GM03348 (cell line): Measurements from ENCODE around the gene GLCE.
"Not testable (repeated sequence)": the region's sequence is repeated elsewhere in the genome, so short reads cannot be mapped to it uniquely, and the experiment has no call there.

Experiments used
- DNase-seq: peaks from one replicate; pipeline ENCODE4 v3.0.0; 2012; ENCODE audit warnings: low spot score

Gene GLCE

GRCh38 chr15:69135499-69135898 is 24.9 kb upstream of the GLCE start:
- DNase-seq, result no peak

DNA sequence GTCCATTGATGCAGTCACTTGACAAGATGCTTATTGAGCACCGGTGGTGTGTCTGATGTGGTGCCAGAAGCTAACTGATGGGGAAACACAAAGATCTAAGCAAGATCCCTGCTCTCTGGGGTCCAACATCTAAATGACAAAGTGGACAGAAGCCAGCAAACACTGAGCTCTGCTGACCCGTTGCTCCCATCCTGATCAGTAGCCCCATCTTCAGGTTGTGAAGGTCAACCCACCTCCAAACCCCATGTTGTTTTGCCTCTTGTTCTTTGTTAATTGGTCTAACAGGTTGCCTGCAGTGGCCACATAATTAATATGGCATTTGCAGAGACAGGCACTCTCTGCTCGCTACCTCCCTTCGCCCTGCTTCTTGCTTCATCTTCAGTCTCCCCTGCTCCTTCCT is 21.5 kb upstream of the GLCE start:
- DNase-seq, result no peak

DNA sequence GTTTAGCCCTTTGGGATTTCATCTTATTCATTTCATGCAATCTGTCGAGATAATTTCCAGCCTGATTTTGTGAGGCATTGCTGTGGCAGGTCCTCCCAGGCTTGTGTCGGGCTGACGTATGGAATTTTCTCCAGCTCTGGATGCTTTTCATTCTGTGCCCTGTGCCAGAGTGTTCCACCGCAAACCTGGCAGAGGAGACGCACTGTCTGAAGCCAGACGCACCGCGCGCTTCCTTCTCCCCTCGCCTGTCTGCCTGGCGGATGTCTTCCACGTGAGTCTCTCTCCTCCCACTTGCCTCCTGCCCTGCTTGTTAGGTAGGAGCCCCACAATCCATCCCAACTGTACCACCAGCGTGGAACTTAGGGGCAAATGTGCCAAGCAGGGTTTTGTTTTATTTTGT is 20.1 kb upstream of the GLCE start:
- no peak for DNase-seq

DNA sequence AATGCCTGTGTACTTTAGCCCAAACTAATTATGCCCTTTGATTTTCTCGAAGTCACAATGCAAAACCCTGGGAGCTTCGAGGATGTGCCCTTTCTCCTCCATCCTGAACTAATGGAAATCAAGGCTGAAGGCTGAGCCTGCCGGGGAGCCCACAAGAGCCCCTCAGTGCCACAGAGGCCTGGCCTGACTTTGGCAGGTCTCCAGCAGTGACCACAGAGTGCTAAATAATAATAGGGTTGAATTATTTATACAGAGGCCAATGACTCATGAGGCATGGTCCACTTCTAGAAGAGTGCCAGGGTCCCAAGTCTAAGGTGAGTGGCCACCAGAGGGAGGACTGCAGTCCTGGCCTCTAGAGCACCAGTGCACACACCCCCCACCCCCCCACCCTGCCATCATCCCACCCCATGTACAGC is 19.1 kb upstream of the GLCE start:
- DNase-seq, result no peak

- no peak for DNase-seq
Observed at GRCh38 chr15:69141833-69142232, 18.6 kb upstream of the GLCE start.

- DNase-seq, result no peak
Observed at GRCh38 chr15:69143756-69144436, 16.5 kb upstream of the GLCE start.

- no peak for DNase-seq
Observed at GRCh38 chr15:69144530-69144929, 15.9 kb upstream of the GLCE start.

DNA sequence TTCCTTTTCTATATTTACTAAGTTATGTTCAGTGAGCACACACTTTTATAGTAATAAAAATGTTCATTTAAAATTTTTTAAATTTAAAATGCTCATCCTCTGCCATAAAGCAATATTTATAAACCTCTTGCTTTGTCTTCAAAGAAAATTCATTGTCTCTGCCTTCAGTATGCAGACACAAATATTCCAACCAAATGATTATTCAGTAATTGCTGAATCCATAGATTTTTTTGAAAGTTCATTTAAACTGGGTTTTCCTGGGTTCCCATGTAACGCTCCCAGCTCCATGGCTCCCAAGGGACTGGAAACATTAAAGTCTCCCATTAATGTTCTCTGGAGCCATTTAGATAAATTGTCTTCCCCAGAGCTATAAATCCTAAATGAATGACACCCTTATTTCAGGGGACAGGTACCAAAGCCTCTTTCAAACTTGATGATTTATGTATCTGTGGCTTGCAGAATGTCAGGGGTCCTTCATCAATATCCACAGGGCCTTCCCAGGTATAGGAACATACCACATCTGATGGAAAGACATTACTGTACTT is 15.2 kb upstream of the GLCE start:
- DNase-seq, result no peak

DNA sequence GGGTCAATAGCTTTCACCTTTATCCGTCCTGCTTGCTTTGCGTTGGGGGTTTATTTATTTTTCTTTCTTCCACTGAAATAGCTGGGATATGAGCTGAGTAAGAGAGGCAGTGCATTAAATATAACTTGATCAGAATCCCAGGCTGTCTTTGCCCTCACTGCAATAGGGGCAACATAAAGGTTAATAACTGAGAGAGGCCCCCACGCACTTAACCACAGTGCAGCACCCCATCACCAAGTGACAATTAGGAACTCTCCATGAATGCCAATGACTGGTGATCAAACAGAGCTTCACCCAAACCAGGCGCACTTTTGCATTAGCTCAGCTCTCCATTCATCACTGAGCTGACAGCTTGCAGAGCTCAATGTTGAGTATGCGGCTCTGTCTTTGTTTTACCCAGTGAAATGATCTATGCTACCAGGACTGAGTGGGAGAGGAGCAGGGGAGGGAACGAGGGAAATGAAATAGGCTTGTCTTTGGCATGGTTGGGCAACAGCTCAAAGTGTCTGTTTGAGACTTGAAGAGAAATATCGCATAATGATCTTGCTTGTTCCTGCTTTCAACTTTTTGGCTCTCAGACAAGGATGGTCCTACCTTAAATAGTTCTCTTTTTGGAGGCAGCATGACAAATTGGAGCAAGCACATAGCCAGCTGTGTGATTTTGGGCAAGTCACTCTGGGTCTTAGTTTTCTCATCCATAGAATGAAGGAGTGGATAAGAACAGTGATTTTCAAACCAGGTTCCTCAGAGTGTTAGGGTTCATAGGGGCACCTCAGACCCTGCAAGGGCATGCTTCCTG is 14.5 kb upstream of the GLCE start:
- no peak for DNase-seq

DNA sequence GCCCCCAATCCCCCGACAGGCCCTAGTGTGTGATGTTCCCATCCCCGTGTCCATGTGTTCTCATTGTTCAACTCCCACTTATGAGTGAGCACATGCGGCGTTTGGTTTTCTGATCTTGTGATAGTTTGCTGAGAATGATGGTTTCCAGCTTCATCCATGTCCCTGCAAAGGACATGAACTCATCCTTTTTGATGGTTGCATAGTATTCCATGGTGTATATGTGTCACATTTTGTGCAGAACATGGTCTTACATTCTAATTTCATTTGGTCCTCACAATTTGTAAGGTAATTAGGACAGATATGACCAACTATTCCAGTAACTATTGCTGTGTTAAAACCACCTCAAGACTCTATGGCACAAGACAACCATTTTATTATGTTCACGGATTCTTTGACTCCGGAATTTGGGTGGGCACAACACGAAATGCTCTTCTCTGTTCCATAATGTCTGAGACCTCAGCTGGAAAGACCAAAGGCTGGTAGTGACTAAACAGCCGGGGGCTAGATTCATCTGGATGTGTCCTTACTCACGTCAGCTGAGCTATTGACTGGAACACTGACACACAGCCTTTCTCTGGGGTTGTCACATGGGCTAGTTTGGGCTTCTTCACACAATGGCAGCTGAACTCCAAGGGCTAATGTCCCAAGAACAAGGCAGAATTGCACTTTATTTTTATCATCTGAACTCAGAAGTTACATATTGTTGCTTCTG is 13.6 kb upstream of the GLCE start:
- DNase-seq, result no peak

GRCh38 chr15:69148465-69148864 is 12.0 kb upstream of the GLCE start:
- no peak for DNase-seq

DNA sequence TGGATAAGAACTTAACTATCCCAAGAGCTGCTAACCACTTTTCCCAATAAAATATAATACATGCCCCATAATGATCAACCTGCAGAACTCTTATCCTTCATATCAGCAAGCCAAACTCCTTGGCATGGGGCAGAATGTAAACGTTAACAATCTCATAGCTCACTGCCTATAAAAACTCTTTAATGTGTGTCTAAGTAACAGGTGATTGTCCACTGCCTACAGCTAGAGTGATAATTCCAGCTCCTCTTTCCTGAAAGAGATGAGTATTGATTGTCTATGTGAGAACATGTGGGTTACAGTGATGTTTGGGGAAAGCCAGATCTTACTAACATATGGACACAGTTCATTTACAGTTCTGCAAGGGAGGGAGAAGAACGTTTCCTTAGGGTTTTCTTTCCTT is 11.3 kb upstream of the GLCE start:
- DNase-seq, result no peak

- no peak for DNase-seq
Observed at GRCh38 chr15:69149803-69150202, 10.6 kb upstream of the GLCE start.

GRCh38 chr15:69150336-69150735 is 10.1 kb upstream of the GLCE start:
- no peak for DNase-seq

- no peak for DNase-seq
Observed at GRCh38 chr15:69150841-69151240, 9.6 kb upstream of the GLCE start.

DNA sequence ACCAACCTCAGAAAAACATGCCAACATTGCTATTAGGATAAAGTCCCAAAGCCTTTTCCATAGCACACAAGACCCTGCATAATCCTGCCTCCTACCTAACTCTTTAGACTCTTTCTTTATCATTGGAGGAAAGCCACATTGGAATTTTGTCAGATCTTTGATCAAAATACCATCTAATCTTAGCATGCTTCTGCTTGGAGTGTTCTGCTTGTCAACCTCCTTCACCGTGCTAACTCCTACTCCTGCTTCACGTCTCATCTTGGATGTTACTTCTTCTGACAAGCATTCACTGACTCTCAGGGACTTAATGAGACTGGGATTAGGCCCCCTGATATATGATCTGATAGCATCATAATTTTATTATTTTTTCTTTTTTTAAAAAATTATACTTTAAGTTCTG is 7.4 kb upstream of the GLCE start:
- no peak for DNase-seq

DNA sequence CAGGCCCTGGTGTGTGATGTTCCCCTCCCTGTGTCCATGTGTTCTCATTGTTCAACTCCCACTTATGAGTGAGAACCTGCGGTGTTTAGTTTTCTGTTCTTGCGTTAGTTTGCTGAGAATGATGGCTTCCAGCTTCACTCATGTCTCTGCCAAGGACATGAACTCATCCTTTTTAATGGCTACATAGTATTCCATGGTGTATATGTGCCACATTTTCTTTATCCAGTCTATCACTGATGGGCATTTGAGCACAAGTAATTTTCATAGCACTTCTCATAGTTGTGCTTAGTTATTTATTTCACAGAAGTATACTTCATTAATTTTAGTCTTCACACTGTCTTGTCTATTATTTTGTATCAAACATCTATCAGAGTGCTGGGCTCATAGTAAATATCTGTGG is 6.8 kb upstream of the GLCE start:
- not testable (repeated sequence) for DNase-seq

GRCh38 chr15:69154078-69154477 is 6.4 kb upstream of the GLCE start:
- no peak for DNase-seq

- peak; percentile 78 for DNase-seq
Observed at GRCh38 chr15:69154684-69155083, 5.8 kb upstream of the GLCE start.

DNA sequence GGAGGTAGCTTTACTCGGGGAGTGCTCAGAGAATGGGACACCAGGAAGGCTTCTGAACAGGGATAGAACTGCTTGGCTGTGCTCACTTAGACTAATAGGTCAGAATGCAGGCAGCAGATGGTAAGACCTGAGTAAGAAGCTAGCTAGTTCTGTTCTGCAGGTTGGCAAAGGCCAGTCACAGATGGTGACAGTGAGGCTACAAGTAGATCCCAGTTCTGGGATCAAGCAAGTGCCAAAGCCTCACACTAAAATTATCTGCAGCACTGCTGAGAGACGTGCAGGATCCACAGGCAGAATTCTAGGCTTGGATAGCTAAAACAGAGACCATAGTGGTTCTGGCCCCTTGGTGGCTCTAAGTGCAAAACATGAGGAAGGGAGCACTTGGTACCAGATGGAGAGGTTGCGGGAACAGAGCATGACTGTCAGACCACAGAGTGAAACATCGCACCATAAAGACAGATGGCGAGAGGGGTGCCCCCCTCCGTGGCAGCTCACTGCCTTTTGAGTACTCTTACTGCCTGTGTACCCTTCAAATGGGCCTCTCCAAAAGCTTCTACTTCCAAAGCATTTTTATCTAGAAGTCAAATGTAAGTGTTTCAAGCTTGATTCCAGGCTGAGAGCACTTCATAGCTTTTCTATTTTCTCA is 3.6 kb upstream of the GLCE start:
- no peak for DNase-seq

- no peak for DNase-seq
Observed at GRCh38 chr15:69158201-69158842, 2.1 kb upstream of the GLCE start.

- DNase-seq, result no peak
Observed at GRCh38 chr15:69158843-69159240, 1.6 kb upstream of the GLCE start.
